NCI-H2196 (cell line): ENCODE measurements around the gene ZNF764.
A peak's percentile ranks its signal among the peaks of the same experiment; 100 is the strongest.
"Not testable (repeated sequence)": the region's sequence is repeated elsewhere in the genome, so short reads cannot be mapped to it uniquely, and the experiment has no call there.

Experiments used
- DNase-seq: peaks from one replicate; lab custom pipeline; 2025; ENCODE audit not compliant: unreplicated experiment; lab: John Stamatoyannopoulos, UW

Gene ZNF764

GRCh38 chr16:30551781-30552180 is 6.4 kb downstream of the ZNF764 start:
- peak; percentile 21 for DNase-seq

GRCh38 chr16:30548416-30549253 is 9.5 kb downstream of the ZNF764 start:
- DNase-seq = no peak

- DNase-seq = no peak
Observed at GRCh38 chr16:30546115-30546514, 12.1 kb downstream of the ZNF764 start.

GRCh38 chr16:30543067-30543466 is 15.1 kb downstream of the ZNF764 start:
- DNase-seq = no peak

GRCh38 chr16:30541502-30542329 is 16.5 kb downstream of the ZNF764 start:
- no peak for DNase-seq

GRCh38 chr16:30540916-30541464 is 17.2 kb downstream of the ZNF764 start:
- DNase-seq = not testable (repeated sequence)

- not testable (repeated sequence) for DNase-seq
Observed at GRCh38 chr16:30539986-30540526, 18.1 kb downstream of the ZNF764 start.

- DNase-seq = no peak
Observed at GRCh38 chr16:30539000-30539964, 18.9 kb downstream of the ZNF764 start.

- not testable (repeated sequence) for DNase-seq
Observed at GRCh38 chr16:30536391-30537024, 21.7 kb downstream of the ZNF764 start.

GRCh38 chr16:30535777-30536190 is 22.4 kb downstream of the ZNF764 start:
- DNase-seq = peak; percentile 64

GRCh38 chr16:30535106-30535776 is 22.9 kb downstream of the ZNF764 start:
- DNase-seq = peak; percentile 57

- peak; percentile 95 for DNase-seq
Observed at GRCh38 chr16:30534368-30535105, 23.6 kb downstream of the ZNF764 start, which contains the start of gene ZNF747. Gene ZNF747, minus strand, starts transcription at chr16:30534858. Its CDS starts 179 bp downstream, at chr16:30534679.

GRCh38 chr16:30533748-30534367 is 24.3 kb downstream of the ZNF764 start:
- DNase-seq = no peak

- no peak for DNase-seq
Observed at GRCh38 chr16:30533146-30533522, 25.0 kb downstream of the ZNF764 start.

GRCh38 chr16:30532285-30533145 is 25.7 kb downstream of the ZNF764 start:
- DNase-seq = no peak

- DNase-seq = no peak
Observed at GRCh38 chr16:30530163-30531037, 27.8 kb downstream of the ZNF764 start.
